HG03064 (cell line): ENCODE data around the gene PRDM16.

ENCODE experiments used
- ATAC-seq: cut with Tn5 transposase; IDR thresholded peaks from one replicate; pipeline ENCODE4 v1.9.1; 2021; ENCODE audit warnings: low read depth; ENCODE audit not compliant: unreplicated experiment

The PRDM16 gene

GRCh38 chr1:3137111-3138100 is 68.4 kb downstream of the PRDM16 start:
- ATAC-seq, result no peak

- no peak for ATAC-seq
Observed at GRCh38 chr1:3138623-3139151, 69.7 kb downstream of the PRDM16 start.

- no peak for ATAC-seq
Observed at GRCh38 chr1:3139451-3139852, 70.4 kb downstream of the PRDM16 start.

- ATAC-seq, result no peak
Observed at GRCh38 chr1:3139871-3140361, 70.9 kb downstream of the PRDM16 start.

GRCh38 chr1:3140437-3140836 is 71.4 kb downstream of the PRDM16 start:
- no peak for ATAC-seq

GRCh38 chr1:3141129-3141528 is 72.1 kb downstream of the PRDM16 start:
- ATAC-seq, result no peak

- ATAC-seq, result no peak
Observed at GRCh38 chr1:3141836-3142235, 72.8 kb downstream of the PRDM16 start.

- ATAC-seq, result no peak
Observed at GRCh38 chr1:3142236-3142635, 73.2 kb downstream of the PRDM16 start.

- no peak for ATAC-seq
Observed at GRCh38 chr1:3142751-3143150, 73.7 kb downstream of the PRDM16 start.

- ATAC-seq, result no peak
Observed at GRCh38 chr1:3145532-3146325, 76.7 kb downstream of the PRDM16 start.

- ATAC-seq, result no peak
Observed at GRCh38 chr1:3146458-3146857, 77.5 kb downstream of the PRDM16 start.

- no peak for ATAC-seq
Observed at GRCh38 chr1:3146907-3147306, 77.9 kb downstream of the PRDM16 start.

GRCh38 chr1:3148171-3148570 is 79.2 kb downstream of the PRDM16 start:
- ATAC-seq, result no peak

- ATAC-seq, result no peak
Observed at GRCh38 chr1:3149277-3149676, 80.3 kb downstream of the PRDM16 start.

- ATAC-seq, result no peak
Observed at GRCh38 chr1:3151456-3151855, 82.5 kb downstream of the PRDM16 start.

GRCh38 chr1:3152143-3152542 is 83.1 kb downstream of the PRDM16 start:
- no peak for ATAC-seq

GRCh38 chr1:3153197-3153596 is 84.2 kb downstream of the PRDM16 start:
- no peak for ATAC-seq

GRCh38 chr1:3153902-3154795 is 85.1 kb downstream of the PRDM16 start:
- no peak for ATAC-seq

- no peak for ATAC-seq
Observed at GRCh38 chr1:3155056-3155925, 86.3 kb downstream of the PRDM16 start.
